K562 (cell line): Measurements from ENCODE around the gene LAPTM5. TPM values are rescaled to one million over a fixed set of nuclear protein-coding genes. Genes with fewer than 3 reads are reported as not detected.

ENCODE experiments used
- BCOR ChIP-seq: fragments of 450-650 bp; IDR thresholded peaks from 2 replicates; pipeline ENCODE4 v1.6.1; 2016
- CHD2 ChIP-seq: IDR thresholded peaks from 2 replicates; pipeline ENCODE4 v1.6.1; 2011; ENCODE audit warnings: low read depth, low read length
- DMBX1 ChIP-seq: fragments of 250-450 bp; sonication (Bioruptor Pico); IDR thresholded peaks from 2 replicates; pipeline ENCODE4 v1.8.0; 2022; ENCODE audit warnings: inconsistent platforms, mild to moderate bottlenecking, moderate library complexity, borderline replicate concordance
- ERF ChIP-seq: fragments of 450-650 bp; formaldehyde crosslinking; IDR thresholded peaks from 2 replicates; pipeline ENCODE4 v1.4.0; 2020; ENCODE audit warnings: mild to moderate bottlenecking, mixed read lengths
- FOXA1 ChIP-seq: fragments of 450-650 bp; IDR thresholded peaks from 2 replicates; pipeline ENCODE4 v1.6.1; 2016; ENCODE audit warnings: mild to moderate bottlenecking, borderline replicate concordance
- HMGN3 ChIP-seq: IDR thresholded peaks from 2 replicates; pipeline ENCODE4 v1.6.1; 2011; ENCODE audit warnings: borderline replicate concordance, low read depth, mild to moderate bottlenecking, mixed read lengths, low read length; ENCODE audit not compliant: insufficient read length; ENCODE audit errors: extremely low read depth
- HNRNPLL ChIP-seq: fragments of 200-400 bp; formaldehyde crosslinking; IDR thresholded peaks from 2 replicates; pipeline ENCODE4 v1.6.1; 2017; ENCODE audit warnings: low read length, low read depth, mild to moderate bottlenecking; ENCODE audit not compliant: poor library complexity, severe bottlenecking
- KLF10 ChIP-seq: fragments of 250-450 bp; sonication (Bioruptor Pico); IDR thresholded peaks from 2 replicates; pipeline ENCODE4 v1.6.1; 2021; ENCODE audit warnings: matching md5 sums
- KLF6 ChIP-seq: fragments of 250-450 bp; sonication (Bioruptor Pico); IDR thresholded peaks from 2 replicates; pipeline ENCODE4 v1.4.0; 2020; ENCODE audit warnings: mild to moderate bottlenecking, moderate library complexity, borderline replicate concordance
- MTA2 ChIP-seq: fragments of 450-650 bp; IDR thresholded peaks from 2 replicates; pipeline ENCODE4 v1.6.1; 2016; ENCODE audit warnings: low read depth
- MYNN ChIP-seq, 2 experiments: sonication (generic); formaldehyde crosslinking in 1 of 2; IDR thresholded peaks; 2 replicates each; pipeline versions ENCODE4 v1.5.0 to v1.6.1; 2016 to 2020; ENCODE audit warnings: antibody characterized with exemption in 1 of 2, missing genetic modification reagents in 1 of 2
- PHTF2 ChIP-seq: fragments of 250-450 bp; sonication (Bioruptor Pico); IDR thresholded peaks from 2 replicates; pipeline ENCODE4 v1.5.0; 2021; ENCODE audit warnings: mild to moderate bottlenecking
- POLR2H ChIP-seq: IDR thresholded peaks from 2 replicates; pipeline ENCODE4 v1.6.1; 2016; ENCODE audit warnings: missing genetic modification characterization, low read depth, mild to moderate bottlenecking, control low read depth, missing compliant biosample characterization, moderate library complexity
- U2AF1 ChIP-seq: fragments of 200-400 bp; formaldehyde crosslinking; optimal IDR thresholded peaks from 2 replicates; pipeline ENCODE3; 2017; ENCODE audit warnings: mild to moderate bottlenecking, low read depth, low read length, moderate library complexity
- WHSC1 ChIP-seq: IDR thresholded peaks from one replicate; pipeline ENCODE4 v1.6.1; 2012; ENCODE audit warnings: low read length, control low read depth, inconsistent platforms
- ZBTB33 ChIP-seq: sonication (generic); formaldehyde crosslinking; IDR thresholded peaks from 2 replicates; pipeline ENCODE4 v1.8.1; 2023; ENCODE audit warnings: mild to moderate bottlenecking, missing genetic modification reagents
- ZNF316 ChIP-seq: fragments of 450-650 bp; IDR thresholded peaks from 2 replicates; pipeline ENCODE4 v1.6.1; 2016
- ZNF318 ChIP-seq, 2 experiments: fragments of 450-650 bp; IDR thresholded peaks; 2 replicates each; pipeline ENCODE4 v1.6.1; 2016; ENCODE audit warnings: mild to moderate bottlenecking in 2 of 2, borderline replicate concordance in 1 of 2, low read depth in 1 of 2, moderate library complexity in 1 of 2
- ZNF707 ChIP-seq: fragments of 250-450 bp; sonication (Bioruptor Pico); conservative IDR thresholded peaks from 2 replicates; pipeline ENCODE4 v1.8.0; 2022; ENCODE audit warnings: inconsistent platforms, mild to moderate bottlenecking, moderate library complexity
- polyA plus RNA-seq, 8 experiments: library from polyadenylated mRNA; depleted of rRNA in 4 of 8; stranded (reverse) in 5 of 8; unstranded in 3 of 8; fragments of >200 nt; fragmentation: Nextera tagmentation in 2 of 8; fragmentation: Illumina TruSeq in 1 of 8; extraction: Ambion mirVana in 2 of 8; extraction: Trizol in 1 of 8; gene quantifications; 2 replicates each; pipeline versions ENCODE4 v1.2.1 to v1.2.3, GENCODE V29; 2011 to 2014; ENCODE audit warnings: inconsistent platforms in 1 of 8, missing spikeins in 1 of 8
- total RNA-seq, 7 experiments: library from RNA; depleted of rRNA in 6 of 7; stranded (reverse); fragments of >200 nt in 6 of 7; fragmentation: Illumina TruSeq in 2 of 7; extraction: Trizol in 2 of 7; gene quantifications; 2 replicates each; pipeline versions ENCODE4 v1.2.1 to v1.2.3, GENCODE V29; 2011 to 2021; ENCODE audit warnings: low replicate concordance in 1 of 7

Gene LAPTM5
- total and polyA plus RNA-seq, 9 of the 15 experiments (the other 6 are each of a cell fraction or from before 2014, with no cell fraction given), result 2.4 to 47.3 (median 20.3) TPM

GRCh38 chr1:30761381-30762151 is 4.0 kb upstream of the LAPTM5 start (continued):
- TF ChIP-seq ZBTB33 (CRISPR knock-in tag) (no peak), POLR2H (tag) (no peak), MYNN (IDR thresholded peaks at IDR 0.05) (no peak), MYNN (CRISPR knock-in tag; IDR thresholded peaks at IDR 0.05) (no peak), KLF6 (CRISPR knock-in tag) (peak; percentile 63; the same call in 1 of the 2 replicates), MTA2 (no peak), CHD2 (no peak), ZNF316 (no peak), HMGN3 (no peak), KLF10 (0 out of 2 replicates have a peak, but pooled peaks have one; percentile 37), WHSC1 (peak; percentile 88), ZNF318 (IDR thresholded peaks at IDR 0.05; ENCODE audit: borderline replicate concordance in 1 of 2, low read depth in 1 of 2) (no peak), PHTF2 (CRISPR knock-in tag) (no peak), FOXA1 (no peak), BCOR (no peak), ZNF707 (CRISPR knock-in tag) (peak; percentile 51; the same call in 1 of the 2 replicates), U2AF1 (no peak), HNRNPLL (no peak), ERF (peak; percentile 95), DMBX1 (peak; percentile 90; the same call in 1 of the 2 replicates)
